ENCODE data around the gene ZNF3. TPM values are rescaled to one million over a fixed set of nuclear protein-coding genes. Genes with fewer than 3 reads are reported as not detected.

Gene ZNF3
- total and polyA plus RNA-seq, 9 of the 15 experiments (the other 6 are each of a cell fraction or from before 2014, with no cell fraction given), result 30.0 to 64.9 (median 51.5) TPM

DNA sequence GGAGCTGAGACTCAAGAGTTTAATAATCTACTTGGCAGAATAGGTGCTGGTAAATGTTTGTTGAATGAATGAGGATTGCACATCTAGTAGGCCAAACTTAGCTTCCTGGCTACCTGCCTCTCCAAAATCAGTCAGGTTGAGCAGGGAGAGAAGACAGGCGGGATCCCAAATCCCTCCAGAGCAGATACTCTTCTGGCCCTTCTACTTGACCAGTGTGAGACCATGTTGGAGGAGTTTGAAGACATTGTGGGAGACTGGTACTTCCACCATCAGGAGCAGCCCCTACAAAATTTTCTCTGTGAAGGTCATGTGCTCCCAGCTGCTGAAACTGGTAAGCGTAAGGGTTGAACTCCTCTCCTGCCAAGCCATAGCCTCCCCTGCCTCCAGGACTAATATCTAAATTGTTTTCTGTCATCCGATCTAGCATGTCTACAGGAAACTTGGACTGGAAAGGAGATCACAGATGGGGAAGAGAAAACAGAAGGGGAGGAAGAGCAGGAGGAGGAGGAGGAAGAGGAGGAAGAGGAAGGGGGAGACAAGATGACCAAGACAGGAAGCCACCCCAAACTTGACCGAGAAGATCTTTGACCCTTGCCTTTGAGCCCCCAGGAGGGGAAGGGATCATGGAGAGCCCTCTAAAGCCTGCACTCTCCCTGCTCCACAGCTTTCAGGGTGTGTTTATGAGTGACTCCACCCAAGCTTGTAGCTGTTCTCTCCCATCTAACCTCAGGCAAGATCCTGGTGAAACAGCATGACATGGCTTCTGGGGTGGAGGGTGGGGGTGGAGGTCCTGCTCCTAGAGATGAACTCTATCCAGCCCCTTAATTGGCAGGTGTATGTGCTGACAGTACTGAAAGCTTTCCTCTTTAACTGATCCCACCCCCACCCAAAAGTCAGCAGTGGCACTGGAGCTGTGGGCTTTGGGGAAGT, 43.0 kb upstream of the ZNF3 start (continued):
- TF ChIP-seq, protein P1, sequence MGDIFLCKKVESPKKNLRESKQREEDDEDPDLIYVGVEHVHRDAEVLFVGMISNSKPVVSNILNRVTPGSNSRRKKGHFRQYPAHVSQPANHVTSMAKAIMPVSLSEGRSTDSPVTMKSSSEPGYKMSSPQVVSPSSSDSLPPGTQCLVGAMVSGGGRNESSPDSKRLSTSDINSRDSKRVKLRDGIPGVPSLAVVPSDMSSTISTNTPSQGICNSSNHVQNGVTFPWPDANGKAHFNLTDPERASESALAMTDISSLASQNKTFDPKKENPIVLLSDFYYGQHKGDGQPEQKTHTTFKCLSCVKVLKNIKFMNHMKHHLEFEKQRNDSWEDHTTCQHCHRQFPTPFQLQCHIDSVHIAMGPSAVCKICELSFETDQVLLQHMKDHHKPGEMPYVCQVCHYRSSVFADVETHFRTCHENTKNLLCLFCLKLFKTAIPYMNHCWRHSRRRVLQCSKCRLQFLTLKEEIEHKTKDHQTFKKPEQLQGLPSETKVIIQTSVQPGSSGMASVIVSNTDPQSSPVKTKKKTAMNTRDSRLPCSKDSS (IDR thresholded peaks at IDR 0.05; ENCODE audit: low read depth, partially characterized antibody), result no peak
- TF ChIP-seq CHD4 (IDR thresholded peaks at IDR 0.05; ENCODE audit: insufficient read depth, insufficient replicate concordance, low read depth, low read length, poor library complexity, severe bottlenecking), result no peak
- TF ChIP-seq NR4A1 (CRISPR knock-in tag; IDR thresholded peaks at IDR 0.05), result no peak
- peak; percentile 75; the same call in 1 of the 2 replicates for TF ChIP-seq NR4A1 (tag; IDR thresholded peaks at IDR 0.05)
- peak; percentile 17; the same call in 1 of the 2 replicates for TF ChIP-seq HDAC2 (IDR thresholded peaks at IDR 0.05)
- TF ChIP-seq JUND (IDR thresholded peaks at IDR 0.05; ENCODE audit: borderline replicate concordance, low read depth, low read length), result no peak
- TF ChIP-seq JUND (tag; IDR thresholded peaks at IDR 0.05; ENCODE audit: borderline replicate concordance, low read depth, low read length), result no peak; the same call in 2 of the 3 replicates
- TF ChIP-seq, protein P2, sequence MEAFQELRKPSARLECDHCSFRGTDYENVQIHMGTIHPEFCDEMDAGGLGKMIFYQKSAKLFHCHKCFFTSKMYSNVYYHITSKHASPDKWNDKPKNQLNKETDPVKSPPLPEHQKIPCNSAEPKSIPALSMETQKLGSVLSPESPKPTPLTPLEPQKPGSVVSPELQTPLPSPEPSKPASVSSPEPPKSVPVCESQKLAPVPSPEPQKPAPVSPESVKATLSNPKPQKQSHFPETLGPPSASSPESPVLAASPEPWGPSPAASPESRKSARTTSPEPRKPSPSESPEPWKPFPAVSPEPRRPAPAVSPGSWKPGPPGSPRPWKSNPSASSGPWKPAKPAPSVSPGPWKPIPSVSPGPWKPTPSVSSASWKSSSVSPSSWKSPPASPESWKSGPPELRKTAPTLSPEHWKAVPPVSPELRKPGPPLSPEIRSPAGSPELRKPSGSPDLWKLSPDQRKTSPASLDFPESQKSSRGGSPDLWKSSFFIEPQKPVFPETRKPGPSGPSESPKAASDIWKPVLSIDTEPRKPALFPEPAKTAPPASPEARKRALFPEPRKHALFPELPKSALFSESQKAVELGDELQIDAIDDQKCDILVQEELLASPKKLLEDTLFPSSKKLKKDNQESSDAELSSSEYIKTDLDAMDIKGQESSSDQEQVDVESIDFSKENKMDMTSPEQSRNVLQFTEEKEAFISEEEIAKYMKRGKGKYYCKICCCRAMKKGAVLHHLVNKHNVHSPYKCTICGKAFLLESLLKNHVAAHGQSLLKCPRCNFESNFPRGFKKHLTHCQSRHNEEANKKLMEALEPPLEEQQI (IDR thresholded peaks at IDR 0.05), result no peak
- TF ChIP-seq, protein P3, sequence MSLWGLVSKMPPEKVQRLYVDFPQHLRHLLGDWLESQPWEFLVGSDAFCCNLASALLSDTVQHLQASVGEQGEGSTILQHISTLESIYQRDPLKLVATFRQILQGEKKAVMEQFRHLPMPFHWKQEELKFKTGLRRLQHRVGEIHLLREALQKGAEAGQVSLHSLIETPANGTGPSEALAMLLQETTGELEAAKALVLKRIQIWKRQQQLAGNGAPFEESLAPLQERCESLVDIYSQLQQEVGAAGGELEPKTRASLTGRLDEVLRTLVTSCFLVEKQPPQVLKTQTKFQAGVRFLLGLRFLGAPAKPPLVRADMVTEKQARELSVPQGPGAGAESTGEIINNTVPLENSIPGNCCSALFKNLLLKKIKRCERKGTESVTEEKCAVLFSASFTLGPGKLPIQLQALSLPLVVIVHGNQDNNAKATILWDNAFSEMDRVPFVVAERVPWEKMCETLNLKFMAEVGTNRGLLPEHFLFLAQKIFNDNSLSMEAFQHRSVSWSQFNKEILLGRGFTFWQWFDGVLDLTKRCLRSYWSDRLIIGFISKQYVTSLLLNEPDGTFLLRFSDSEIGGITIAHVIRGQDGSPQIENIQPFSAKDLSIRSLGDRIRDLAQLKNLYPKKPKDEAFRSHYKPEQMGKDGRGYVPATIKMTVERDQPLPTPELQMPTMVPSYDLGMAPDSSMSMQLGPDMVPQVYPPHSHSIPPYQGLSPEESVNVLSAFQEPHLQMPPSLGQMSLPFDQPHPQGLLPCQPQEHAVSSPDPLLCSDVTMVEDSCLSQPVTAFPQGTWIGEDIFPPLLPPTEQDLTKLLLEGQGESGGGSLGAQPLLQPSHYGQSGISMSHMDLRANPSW (CRISPR knock-in tag; IDR thresholded peaks at IDR 0.05), result no peak
- TF ChIP-seq EP400 (IDR thresholded peaks at IDR 0.05), result peak; percentile 52
- no peak for TF ChIP-seq FIP1L1 (IDR thresholded peaks at IDR 0.05; ENCODE audit: low read depth, low read length, poor library complexity, severe bottlenecking)
- no peak for TF ChIP-seq POLR3A (IDR thresholded peaks at IDR 0.05; ENCODE audit: borderline replicate concordance, extremely low read depth, insufficient read depth, insufficient read length)
- no peak for TF ChIP-seq FOXA1 (IDR thresholded peaks at IDR 0.05; ENCODE audit: borderline replicate concordance)
- no peak for TF ChIP-seq TEAD4 (IDR thresholded peaks at IDR 0.05; ENCODE audit: low read length)
- TF ChIP-seq TEAD4 (CRISPR knock-in tag; IDR thresholded peaks at IDR 0.05; ENCODE audit: borderline replicate concordance), result no peak
- TF ChIP-seq, protein P4, sequence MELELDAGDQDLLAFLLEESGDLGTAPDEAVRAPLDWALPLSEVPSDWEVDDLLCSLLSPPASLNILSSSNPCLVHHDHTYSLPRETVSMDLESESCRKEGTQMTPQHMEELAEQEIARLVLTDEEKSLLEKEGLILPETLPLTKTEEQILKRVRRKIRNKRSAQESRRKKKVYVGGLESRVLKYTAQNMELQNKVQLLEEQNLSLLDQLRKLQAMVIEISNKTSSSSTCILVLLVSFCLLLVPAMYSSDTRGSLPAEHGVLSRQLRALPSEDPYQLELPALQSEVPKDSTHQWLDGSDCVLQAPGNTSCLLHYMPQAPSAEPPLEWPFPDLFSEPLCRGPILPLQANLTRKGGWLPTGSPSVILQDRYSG (tag; conservative IDR thresholded peaks at IDR 0.05; ENCODE audit: low read depth), result peak; percentile 50
